GM12875 (cell line): Measurements from ENCODE around the gene SLC2A4.
A peak's percentile ranks its signal among the peaks of the same experiment; 100 is the strongest.

ENCODE experiments used
- H3K4me3 ChIP-seq: one replicate; pipeline ENCODE4 v1.5.1; 2011; ENCODE audit warnings: low read depth, low read length, control low read depth
- TF ChIP-seq, protein P1 (sequence below): IDR thresholded peaks from 2 replicates; pipeline ENCODE4 v1.5.1; 2011; ENCODE audit warnings: low read depth, mild to moderate bottlenecking, control low read depth, inconsistent platforms, low read length, moderate library complexity, borderline replicate concordance; ENCODE audit not compliant: insufficient read depth

Gene SLC2A4

GRCh38 chr17:7295230-7296180, 14.0 kb downstream of the SLC2A4 start:
- TF ChIP-seq, protein P1, sequence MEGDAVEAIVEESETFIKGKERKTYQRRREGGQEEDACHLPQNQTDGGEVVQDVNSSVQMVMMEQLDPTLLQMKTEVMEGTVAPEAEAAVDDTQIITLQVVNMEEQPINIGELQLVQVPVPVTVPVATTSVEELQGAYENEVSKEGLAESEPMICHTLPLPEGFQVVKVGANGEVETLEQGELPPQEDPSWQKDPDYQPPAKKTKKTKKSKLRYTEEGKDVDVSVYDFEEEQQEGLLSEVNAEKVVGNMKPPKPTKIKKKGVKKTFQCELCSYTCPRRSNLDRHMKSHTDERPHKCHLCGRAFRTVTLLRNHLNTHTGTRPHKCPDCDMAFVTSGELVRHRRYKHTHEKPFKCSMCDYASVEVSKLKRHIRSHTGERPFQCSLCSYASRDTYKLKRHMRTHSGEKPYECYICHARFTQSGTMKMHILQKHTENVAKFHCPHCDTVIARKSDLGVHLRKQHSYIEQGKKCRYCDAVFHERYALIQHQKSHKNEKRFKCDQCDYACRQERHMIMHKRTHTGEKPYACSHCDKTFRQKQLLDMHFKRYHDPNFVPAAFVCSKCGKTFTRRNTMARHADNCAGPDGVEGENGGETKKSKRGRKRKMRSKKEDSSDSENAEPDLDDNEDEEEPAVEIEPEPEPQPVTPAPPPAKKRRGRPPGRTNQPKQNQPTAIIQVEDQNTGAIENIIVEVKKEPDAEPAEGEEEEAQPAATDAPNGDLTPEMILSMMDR: no peak
- peak overlapping the region; percentile 40 for H3K4me3 ChIP-seq

- TF ChIP-seq, protein P1: peak; percentile 95
- H3K4me3 ChIP-seq: no peak overlapping the region
These were observed 14.8 kb downstream of the SLC2A4 start for GRCh38 chr17:7296189-7296861.

DNA sequence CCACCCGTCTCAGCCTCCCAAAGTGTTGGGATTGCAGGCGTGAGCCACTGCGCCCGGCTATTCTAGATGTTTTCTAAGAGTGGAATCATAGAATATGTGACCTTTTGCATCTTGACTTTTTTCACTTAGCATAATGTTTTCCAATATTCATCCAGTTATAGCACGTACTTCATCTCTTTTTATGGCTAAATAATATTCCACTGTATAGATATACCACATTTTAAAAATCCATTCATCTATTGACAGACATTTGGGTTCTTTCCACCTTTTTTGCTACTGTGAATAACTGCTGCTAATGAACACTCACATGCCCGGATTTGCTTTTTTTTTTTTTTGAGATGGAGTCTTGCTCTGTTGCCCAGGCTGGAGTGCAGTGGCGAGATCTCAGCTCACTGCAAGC, 22.7 kb downstream of the SLC2A4 start:
- no peak overlapping the region for H3K4me3 ChIP-seq
- TF ChIP-seq, protein P1: no peak

- peak within 1 kb of the TSS; percentile 91 for H3K4me3 ChIP-seq
- TF ChIP-seq, protein P1: no peak
These were observed 25.6 kb downstream of the SLC2A4 start, which contains the start of gene EIF5A for GRCh38 chr17:7306911-7307685. Gene EIF5A, plus strand, starts transcription at chr17:7307628. Its CDS starts 2,008 bp downstream, at chr17:7309636.

DNA sequence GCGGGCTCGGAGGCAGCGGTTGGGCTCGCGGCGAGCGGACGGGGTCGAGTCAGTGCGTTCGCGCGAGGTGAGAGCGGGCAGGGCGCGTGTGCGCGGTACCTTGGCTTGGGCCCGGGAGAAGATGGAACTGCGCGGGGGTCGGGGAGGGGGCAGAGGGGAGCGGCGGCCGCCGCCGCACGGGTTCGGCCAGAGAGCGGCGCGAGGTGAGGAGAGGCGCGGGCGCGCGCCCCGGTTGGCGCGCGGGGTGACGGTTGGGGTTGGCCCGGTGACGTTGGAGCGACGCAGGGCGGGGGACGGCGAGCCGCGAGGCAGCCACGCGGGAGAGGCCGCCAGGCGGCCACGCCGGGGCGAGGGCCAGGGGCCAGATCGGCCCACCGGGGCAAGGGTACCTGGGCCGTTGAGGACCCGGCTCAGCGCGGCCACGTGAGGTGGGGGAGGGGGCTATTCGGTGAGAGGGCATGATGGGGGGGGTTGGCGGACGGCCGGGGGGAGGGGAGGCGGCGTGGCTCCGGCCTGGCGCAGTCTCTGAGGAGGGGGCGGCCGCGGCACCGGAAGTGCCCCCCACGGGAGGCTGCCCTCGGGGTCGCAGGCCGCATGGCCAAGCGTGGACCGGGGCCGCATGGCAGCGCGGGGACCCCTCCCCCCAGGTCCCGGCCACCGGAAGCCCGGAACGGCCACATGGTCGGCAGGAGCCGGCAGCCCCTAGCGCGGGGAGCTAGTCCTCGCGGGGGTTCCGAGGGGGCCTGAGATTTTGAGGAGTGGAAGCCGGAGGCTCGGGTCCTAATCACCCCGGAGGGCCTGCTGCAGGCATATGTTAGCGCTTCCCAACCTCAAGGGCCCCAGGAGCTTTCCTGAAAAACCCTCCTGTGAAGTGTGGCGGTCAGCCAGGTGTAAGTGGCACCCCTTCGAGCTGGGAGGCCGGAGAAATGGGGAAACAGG, 26.4 kb downstream of the SLC2A4 start:
- TF ChIP-seq, protein P1: no peak
- peak overlapping the region; percentile 91 for H3K4me3 ChIP-seq
